NCI-H774 (cell line): ENCODE results near the gene MB21D2.
A peak's percentile ranks its signal among the peaks of the same experiment; 100 is the strongest.

Experiments used
- DNase-seq: peaks from one replicate; lab custom pipeline; 2025; lab: John Stamatoyannopoulos, UW

The MB21D2 gene

DNA sequence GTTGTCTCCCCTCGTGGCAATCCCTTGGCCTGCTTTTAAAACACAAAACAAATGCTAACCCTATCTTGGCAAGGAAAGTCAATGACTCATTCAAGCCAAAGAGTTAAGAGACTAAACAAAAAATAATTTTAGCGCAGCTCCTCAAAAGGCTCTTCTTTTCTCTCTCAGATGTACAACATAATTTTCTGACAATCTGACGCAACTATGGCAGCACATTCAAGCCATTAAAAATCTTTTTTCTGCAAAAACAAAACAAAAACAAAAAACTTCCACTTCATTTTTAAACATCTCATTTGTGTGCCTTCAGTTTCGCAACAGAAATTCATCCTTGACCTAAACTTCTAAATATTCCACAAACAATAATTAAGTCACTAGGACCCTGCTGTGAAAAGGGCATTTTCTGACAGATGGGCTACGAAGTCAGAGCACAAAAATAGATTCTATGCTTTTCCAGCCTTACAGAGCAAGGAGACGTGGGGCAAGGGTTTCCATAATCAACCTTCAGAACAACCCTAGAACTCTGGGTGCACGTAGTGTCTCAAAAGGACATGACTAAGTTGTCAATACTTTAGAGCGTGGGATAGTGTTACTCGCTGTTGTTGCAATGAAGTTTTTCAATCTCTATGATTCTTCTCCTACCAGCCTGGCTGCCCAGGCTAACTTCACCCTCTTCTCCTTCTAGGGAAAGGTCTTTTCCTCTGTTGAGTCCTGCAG is 84.3 kb downstream of the MB21D2 start:
- peak; percentile 27 for DNase-seq

DNA sequence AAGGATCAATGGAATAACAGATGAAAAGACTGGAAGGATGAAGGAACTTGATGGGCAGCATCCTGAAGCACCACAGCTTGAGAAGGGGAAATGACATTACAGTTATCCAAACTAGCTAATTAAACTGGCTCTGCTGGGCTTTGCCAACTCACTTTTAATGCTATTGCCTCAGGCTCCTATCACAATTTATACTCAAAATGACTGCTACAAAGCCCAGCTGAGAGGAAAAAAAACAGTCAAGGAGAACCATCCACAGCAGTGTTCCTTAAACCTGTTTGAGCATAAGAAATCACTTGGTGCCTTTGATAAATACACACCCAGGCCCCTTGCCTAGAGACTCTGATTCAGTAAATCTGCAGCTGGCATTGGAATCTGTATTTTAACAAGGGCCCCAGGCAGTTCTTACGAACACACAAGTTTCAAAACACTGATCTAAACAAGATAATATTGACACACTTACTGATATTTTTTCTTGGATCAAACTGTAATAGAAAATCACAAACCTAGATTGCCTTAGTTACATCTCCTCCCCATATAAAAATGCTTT is 85.8 kb downstream of the MB21D2 start:
- DNase-seq = no peak

DNA sequence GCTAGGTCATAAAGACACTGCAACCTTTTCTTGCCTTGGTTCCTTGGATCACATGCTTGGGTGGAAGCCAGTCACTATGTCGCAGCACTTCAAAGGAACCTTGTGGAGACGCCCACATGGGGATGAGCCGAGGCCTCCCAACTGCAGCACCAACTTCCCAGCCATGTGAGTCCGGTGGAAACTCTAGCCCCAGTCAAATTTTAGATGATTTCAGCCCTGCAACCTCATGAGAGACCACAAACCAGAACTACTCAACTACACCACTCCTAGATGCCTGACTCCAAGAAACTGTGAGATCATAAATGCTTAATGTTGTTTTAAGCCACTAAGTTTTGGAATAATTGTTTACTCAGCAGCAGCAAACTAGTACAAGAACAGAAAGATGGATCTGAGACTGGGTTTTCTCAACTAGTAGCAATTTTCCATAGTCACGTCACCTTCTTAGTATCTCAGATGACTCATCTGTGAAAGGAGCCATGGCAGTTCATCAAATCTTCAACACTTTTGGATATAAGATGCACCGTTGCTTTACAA is 86.5 kb downstream of the MB21D2 start:
- DNase-seq = no peak

DNA sequence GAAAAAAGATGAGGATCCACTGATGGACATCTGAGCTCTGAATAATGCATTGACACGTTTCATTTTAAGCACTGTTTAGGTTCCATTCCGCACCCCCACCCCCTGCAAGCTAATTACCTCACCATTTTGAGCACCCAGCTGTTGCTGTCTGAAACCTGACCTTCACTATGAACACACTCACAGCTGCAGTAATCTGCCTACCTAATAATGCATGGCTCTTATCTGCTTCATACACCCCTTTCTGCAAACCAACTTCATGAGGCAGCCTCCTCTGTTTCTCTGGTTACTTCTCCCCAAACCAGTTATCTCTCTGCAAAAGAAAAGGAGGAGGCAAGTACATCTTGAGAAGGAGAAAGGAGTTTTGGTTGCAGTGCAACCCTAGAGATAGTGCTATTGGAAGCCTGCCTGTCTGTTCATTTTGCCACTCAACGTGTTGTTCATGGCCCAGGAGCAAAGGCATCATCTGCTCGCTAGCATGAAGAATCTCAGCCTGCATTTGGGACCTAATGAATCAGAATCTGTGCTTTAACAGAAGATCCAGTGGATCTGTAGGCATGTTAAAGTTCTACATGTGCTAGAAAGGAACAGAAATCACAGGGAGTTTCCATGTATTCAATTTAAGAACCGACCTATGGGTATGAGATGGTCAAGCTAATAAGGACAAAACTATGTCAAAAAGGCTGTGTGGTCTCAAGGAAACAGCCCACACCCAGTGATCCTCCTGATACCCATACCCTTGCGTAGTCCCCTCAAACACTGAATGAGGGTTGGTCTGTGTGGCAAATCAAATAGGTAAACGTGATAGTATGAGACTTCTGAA is 87.2 kb downstream of the MB21D2 start:
- peak; percentile 30 for DNase-seq

DNA sequence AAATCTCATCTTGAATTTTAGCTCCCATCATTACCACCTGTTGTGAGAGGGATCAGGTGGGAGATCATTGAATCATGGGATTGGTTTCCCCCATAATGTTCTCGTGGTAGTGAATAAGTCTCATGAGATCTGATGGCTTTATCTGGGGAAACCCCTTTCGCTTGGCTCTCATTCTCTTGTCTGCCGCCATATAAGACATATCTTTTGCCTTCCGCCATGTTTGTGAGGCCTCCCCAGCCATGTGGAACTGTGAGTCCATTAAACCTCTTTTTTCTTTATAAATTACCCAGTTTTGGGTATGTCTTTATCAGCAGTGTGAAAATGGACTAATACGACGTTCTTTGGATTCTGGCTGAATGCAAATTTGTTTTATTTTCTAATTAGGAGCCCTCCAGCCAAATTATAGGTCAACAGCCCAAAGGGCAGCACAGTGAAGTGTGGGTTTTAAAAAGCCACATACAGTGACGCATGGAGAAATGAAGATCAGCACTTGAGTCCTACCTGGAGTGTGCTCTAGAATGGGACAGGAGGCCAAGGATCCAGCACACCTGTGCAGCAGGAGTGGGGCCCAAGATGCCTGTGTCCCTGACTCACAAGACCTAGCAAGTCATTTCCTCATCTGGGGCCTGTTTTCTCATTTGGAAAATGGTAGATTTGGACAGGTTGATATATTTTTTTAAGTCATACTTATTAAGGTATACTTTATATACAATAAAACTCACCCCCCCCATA is 89.6 kb downstream of the MB21D2 start:
- no peak for DNase-seq

DNA sequence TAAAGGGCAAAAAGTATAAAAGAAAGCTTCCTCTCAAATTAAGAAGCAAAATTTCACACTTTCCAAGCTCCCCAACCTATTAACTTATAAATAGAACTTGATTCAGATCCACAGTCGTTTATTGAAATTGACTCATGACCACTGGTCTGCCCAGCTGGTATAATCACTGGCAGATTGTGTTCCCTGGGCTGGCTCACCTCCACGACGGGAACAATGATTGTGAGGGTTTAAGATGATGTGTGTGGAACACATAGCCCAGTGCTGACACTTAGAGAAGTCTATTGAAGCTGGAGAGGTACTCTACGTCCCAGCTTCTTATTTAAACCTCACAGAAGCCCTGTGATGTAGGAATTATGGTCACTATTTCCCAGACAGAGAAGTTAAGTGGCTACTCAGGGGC is 90.4 kb downstream of the MB21D2 start:
- no peak for DNase-seq

DNA sequence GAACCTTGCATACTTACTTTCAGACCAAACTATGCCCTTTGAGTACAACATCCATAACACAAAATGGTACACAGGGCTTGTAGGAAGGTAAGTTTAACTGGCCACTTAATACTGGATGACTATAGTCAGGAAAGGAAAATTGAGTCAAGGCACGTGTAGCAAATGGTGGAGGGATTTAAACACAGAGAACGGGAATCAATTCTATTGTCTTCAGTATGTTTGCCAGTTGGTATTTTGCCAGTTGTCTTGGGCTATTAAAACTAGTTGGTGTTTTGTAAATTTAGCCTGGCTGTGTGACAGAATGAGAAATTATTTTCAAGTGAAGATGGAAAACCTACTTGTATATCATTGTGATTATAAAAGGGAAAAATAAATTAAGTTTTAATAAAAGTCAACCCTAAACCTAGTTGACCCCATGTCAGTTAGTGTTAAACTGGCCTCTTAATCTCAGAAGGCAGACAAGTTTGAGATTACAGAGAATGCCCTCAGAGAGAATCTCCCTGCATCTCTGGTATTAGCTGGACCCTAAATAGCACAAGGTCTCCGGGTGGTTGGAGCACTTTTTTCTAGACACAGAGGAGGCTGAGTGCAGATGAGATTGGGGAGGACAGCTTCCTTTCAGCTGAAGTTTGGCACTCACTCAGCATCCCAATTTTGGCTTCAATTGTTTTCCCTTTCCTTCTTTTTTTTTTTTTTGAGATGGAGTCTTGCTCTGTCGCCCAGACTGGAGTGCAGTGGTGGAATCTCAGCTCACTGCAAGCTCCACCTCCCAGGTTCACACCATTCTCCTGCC is 91.2 kb downstream of the MB21D2 start:
- peak; percentile 60 for DNase-seq

DNA sequence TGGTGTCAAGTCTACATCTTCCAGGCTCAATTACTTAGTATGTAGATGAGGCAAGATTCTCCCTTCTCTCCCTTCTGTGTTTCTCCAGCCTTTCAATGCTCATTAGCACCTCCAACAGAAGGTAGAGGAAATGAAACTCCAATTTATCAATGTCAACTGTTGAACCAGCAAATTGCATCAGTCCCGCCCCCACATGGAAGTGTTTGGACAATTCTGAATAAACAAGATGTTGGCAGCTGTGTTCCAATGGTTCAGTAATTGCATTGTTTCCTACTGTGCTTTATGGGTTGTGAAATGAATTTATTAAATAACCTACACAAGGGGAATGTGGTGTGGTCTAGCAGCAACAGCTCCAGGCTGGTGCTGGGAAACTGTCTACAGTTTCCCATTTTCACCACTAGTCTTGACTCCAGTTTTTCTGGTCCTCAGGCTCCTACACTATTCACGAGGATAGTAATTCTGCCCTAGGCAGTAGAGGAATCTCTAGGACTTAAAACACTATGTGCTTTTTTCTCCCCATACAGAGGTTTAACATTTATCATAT is 91.9 kb downstream of the MB21D2 start:
- peak; percentile 97 for DNase-seq

DNA sequence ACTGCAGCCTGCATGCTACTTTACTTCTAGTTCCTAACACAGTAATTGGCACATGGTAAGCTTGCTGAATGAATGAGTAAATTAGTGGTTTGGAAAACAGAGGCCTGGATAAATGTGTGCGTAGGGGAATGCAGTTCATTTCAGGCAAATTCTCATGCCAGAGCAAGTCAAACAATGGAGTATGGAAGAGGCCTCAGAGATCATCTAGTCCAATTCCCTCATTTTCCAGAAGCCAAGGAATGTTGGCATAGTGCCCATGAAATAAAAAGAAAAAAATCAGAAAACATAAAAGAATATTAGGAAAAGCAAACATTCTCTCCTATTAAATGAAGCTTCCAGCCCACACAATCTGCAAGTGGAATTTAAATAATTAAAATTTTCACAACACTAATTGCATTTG is 92.4 kb downstream of the MB21D2 start:
- no peak for DNase-seq

DNA sequence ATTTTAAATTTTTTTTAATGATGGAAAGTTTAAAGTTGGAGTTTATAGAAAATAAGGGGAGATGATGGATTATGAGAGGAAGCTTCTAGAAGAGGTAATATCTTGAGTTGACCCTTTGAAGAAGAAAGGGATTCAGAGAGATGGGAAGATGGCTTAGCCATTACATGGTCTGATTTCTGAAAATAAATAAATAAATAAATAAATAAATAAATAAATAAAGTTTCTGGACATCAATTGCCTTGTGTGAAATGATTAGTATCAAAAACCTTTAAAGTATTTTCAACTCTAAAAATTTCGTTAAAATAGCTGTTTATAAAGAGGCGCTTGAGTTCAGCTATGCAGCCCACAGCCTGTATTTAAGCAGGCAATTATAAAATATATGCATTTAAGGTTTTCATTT is 93.3 kb downstream of the MB21D2 start:
- no peak for DNase-seq

DNA sequence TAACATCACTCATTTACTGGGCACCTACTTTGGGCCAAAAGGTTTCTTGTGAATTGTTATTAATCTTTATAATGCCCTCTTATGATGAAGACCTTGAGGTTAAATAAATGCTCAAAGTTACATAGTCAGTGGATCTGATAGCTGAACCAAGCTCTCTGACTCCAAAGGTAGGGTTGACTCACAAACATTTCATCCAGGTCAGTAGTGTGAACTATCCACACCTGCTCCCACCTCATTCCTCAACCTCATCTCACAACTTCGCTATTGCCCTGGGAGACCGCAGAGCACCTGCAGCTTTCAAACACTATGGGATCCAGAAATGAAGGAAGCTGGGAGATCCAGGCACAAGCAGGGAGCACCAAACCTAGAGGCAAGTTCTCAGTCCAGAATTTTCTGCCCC is 96.5 kb downstream of the MB21D2 start:
- DNase-seq = no peak

DNA sequence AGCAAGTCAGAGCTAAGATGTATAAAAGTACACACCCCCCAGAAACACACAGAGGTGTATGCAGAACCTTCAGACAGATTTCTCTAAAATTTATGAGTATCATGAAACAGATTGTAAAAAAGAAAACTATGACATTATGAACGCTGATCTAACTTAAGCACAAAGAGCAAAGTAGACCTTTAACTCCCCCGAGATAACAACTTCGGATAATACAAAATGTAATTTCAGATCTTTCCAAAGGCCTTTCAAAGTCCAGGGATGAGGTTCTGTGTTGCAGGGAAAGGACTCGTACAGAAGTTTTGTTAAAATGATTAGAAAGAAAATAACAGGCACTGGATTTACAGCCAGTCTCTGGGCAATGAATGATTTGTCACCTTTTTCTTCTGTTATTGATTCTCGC is 97.5 kb downstream of the MB21D2 start:
- no peak for DNase-seq

DNA sequence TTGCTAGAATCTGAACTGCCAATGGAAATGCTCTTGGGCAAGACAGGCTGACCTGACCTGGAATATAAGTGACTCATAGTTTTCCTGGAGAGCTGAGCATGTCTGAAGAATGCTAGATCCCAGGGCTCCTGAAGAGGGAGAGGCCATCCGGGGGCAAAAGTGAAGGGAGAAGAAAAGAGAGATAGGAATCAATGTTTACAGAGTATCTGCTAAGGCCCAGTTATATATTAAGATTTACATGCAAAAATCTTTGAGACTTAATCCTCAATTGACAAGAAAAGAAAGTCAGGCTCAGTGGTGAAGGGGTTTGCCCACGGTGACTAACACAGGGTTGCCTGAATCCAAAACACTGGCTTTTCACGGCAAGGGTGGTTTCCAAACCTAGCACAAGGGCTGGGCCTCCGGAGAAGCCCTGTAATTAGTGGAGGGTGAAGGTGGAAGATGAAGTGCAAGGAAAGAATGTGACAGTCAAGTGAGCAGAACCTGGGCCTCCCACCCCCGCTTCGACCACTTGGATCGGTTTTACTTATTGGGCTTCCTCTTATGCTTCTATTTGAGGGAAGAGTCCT is 98.6 kb downstream of the MB21D2 start:
- DNase-seq = no peak

DNA sequence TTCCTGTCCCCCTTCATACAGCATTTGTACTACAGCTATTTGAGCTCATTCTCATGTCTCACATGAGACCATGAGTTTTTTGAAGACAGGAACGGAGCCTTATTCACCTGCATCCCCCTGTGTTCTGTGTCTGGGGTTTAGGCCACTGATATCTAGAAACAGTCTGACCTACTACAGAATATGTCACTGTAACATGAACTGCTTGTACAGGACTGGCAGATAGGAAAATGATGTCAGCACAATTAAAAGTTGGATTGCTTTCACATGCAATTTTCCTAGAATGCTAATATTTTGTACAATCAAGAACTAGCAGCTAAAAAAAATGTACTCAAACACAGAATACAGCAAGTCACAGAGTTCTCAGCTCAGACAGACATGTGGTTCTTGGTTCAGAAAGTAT is 99.5 kb downstream of the MB21D2 start:
- no peak for DNase-seq

DNA sequence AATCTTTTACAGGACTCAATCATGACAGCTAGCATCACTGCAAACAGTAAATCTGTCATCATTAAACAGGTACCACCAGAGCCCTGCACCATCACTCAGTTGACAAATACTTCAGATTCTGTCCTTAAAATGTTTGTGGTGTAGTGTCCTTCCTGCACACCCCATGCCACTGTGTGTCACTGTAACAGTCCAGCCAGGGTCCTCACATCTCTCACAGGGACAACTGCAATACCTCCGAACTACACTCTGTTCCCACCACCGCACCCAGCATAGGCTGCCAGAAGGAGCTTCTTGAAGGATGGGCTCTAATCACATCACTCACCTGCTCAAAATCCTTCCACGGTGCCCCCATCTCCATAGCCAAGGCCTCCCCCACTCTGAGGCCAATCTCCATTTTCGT is 100.2 kb downstream of the MB21D2 start:
- no peak for DNase-seq

DNA sequence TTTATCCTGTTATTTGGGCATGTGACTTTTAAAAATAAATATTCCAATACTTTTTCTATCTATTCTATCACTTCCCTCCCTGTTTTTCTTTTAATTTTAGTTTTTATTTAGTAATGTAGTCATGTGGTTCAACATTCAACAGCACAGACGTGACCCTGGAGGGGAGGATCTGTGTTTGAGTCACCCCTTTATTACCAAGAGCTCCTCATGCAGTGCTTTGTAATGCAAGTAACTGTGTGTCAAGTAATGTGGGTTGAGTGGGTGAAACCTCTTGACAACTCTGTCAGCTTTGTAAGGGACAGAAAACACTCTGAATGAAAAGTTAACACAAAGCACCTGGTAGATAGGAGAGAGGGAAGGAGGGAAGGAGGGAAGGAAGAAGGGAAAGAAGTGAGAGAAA is 100.6 kb downstream of the MB21D2 start:
- no peak for DNase-seq

DNA sequence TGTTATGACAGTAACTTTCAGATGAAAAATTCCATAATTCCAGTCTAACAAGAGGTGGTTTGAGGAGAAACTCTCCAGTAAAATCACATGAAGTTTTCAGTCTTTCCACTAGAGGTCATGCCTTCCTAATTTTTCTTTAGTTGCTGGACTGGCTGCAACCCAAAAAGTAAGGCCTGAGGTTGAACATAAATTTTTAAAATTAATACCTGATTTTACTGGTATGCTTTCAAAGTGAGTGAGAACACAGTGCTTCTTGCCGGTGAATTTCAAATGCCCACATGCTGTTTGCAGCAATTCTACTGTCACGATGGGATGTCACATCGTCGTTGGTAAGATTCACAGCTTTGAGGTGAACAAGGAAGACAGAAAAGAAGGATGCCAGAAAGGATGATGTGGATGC is 101.3 kb downstream of the MB21D2 start:
- peak; percentile 75 for DNase-seq

DNA sequence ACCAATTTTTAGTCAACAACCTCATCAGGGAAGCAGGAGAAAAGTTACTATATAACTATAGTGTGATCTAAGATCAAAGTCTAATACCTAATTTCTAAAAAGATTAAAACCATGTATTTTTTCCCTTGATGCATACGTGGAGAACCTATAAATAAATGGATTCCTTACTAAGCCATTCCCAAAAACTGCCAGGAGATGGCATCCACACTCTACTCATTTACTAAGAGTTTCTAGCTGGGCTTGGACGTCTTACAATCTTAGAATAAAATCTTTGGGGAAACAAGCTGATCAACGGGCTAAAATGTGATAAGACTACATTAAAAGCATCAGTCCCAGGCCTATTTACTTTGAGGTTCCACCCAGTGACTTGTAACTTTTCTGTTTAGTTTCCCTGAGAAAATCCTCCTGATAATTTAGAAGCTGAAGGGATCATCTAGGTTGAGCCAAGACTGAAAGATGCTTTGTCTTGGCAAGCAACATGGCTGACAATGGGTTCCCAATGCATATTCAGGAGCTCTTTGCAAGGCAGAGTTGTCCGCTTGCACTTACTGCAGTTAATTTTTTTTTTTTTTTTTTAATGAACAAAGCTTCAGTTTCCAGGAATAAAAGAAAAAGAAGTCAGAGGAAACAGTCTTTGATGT is 104.8 kb downstream of the MB21D2 start:
- peak; percentile 61 for DNase-seq

DNA sequence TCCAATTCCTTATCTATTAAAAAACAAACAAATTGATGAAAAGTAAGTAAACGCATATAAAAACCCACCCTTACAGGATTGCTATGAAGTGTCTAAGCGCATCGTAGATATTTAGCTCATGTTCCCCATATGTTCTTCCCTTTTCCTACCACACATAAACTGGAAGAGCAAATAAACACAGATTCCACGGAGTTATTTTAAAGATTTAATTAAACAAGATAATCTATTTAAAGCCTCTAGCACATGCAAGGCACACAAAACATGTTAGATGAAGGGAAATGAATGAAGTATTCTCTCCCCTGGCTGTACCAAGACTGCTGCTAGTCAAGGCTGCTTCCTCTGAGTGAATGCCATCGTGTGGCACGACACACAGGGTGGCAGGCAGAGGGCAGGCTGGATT is 111.9 kb downstream of the MB21D2 start:
- no peak for DNase-seq

DNA sequence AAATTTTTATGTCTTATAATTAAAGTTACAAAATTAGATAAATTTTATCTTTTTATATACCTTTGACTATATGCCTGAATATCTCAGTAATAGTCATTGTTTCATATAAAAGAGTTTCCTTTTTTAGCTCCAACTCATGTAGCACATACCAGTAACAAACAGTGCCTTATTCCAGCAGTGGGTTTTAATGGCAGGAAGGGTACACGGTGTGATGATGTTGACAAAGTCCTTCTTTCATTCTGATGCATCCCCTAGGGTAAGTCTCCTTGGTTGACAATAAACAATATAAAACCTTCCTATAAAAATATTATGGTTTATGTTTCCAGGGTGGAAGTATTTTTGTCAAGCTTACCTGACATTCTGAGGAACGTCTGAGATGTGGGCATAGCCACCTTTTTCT is 113.2 kb downstream of the MB21D2 start:
- no peak for DNase-seq
